ENCODE results near the gene ZNF688.
"Not testable (repeated sequence)": the region's sequence is repeated elsewhere in the genome, so short reads cannot be mapped to it uniquely, and the experiment has no call there.

The ZNF688 gene

GRCh38 chr16:30523768-30524574 is 47.5 kb downstream of the ZNF688 start:
- H3K9me3 ChIP-seq (ENCODE audit: control insufficient read depth, low read length) = no peaks in the 10 kb centered on the region
- 93 to 97% methylated on average over 14 to 17 of the region's 26 CpGs for WGBS, 2 experiments (ENCODE audit: insufficient coverage in 2 of 2)
- H3K4me1 ChIP-seq (ENCODE audit: control insufficient read depth, insufficient read depth, low read length, poor library complexity, severe bottlenecking) = peaks cover 7% of the 10 kb centered on the region
- H3K36me3 ChIP-seq (ENCODE audit: control insufficient read depth, insufficient read depth, low read length) = peaks cover 9% of the 10 kb centered on the region
- no peak overlapping the region for H3K27ac ChIP-seq (ENCODE audit: low read depth, low read length, severe bottlenecking)
- no peak overlapping the region for H3K4me3 ChIP-seq (ENCODE audit: extremely low read depth, insufficient read depth, low read length, poor library complexity, severe bottlenecking)

- not testable (repeated sequence) for H3K36me3 ChIP-seq (ENCODE audit: control insufficient read depth, insufficient read depth, low read length); H3K4me1 ChIP-seq (ENCODE audit: control insufficient read depth, insufficient read depth, low read length, poor library complexity, severe bottlenecking); H3K27ac ChIP-seq (ENCODE audit: low read depth, low read length, severe bottlenecking); H3K9me3 ChIP-seq (ENCODE audit: control insufficient read depth, low read length); H3K4me3 ChIP-seq (ENCODE audit: extremely low read depth, insufficient read depth, low read length, poor library complexity, severe bottlenecking)
- WGBS, 2 experiments (ENCODE audit: insufficient coverage in 2 of 2) = 95 to 100% methylated on average over 8 to 10 of the region's 12 CpGs
Observed at GRCh38 chr16:30522702-30523463, 48.6 kb downstream of the ZNF688 start.

- WGBS, 2 experiments (ENCODE audit: insufficient coverage in 2 of 2) = 90 to 96% methylated on average over 9 to 10 of the region's 11 CpGs
- peaks cover 9% of the 10 kb centered on the region for H3K36me3 ChIP-seq (ENCODE audit: control insufficient read depth, insufficient read depth, low read length)
- H3K27ac ChIP-seq (ENCODE audit: low read depth, low read length, severe bottlenecking) = no peak overlapping the region
- no peaks in the 10 kb centered on the region for H3K9me3 ChIP-seq (ENCODE audit: control insufficient read depth, low read length)
- H3K4me1 ChIP-seq (ENCODE audit: control insufficient read depth, insufficient read depth, low read length, poor library complexity, severe bottlenecking) = no peaks in the 10 kb centered on the region
- no peak overlapping the region for H3K4me3 ChIP-seq (ENCODE audit: extremely low read depth, insufficient read depth, low read length, poor library complexity, severe bottlenecking)
Observed at GRCh38 chr16:30521873-30522641, 49.5 kb downstream of the ZNF688 start.

GRCh38 chr16:30521476-30521872 is 50.0 kb downstream of the ZNF688 start:
- no peaks in the 10 kb centered on the region for H3K4me1 ChIP-seq (ENCODE audit: control insufficient read depth, insufficient read depth, low read length, poor library complexity, severe bottlenecking)
- WGBS, 2 experiments (ENCODE audit: insufficient coverage in 2 of 2) = 94 to 95% methylated on average over 6 to 7 of the region's 7 CpGs
- no peak overlapping the region for H3K4me3 ChIP-seq (ENCODE audit: extremely low read depth, insufficient read depth, low read length, poor library complexity, severe bottlenecking)
- no peaks in the 10 kb centered on the region for H3K9me3 ChIP-seq (ENCODE audit: control insufficient read depth, low read length)
- H3K36me3 ChIP-seq (ENCODE audit: control insufficient read depth, insufficient read depth, low read length) = peaks cover 9% of the 10 kb centered on the region
- no peak overlapping the region for H3K27ac ChIP-seq (ENCODE audit: low read depth, low read length, severe bottlenecking)
